ENCODE data around the gene GPR17. TPM values are rescaled to one million over a fixed set of nuclear protein-coding genes. Genes with fewer than 3 reads are reported as not detected.
A peak's percentile ranks its signal among the peaks of the same experiment; 100 is the strongest.

Gene GPR17
- total RNA-seq, 1 donor from 2014 or later: not detected

DNA sequence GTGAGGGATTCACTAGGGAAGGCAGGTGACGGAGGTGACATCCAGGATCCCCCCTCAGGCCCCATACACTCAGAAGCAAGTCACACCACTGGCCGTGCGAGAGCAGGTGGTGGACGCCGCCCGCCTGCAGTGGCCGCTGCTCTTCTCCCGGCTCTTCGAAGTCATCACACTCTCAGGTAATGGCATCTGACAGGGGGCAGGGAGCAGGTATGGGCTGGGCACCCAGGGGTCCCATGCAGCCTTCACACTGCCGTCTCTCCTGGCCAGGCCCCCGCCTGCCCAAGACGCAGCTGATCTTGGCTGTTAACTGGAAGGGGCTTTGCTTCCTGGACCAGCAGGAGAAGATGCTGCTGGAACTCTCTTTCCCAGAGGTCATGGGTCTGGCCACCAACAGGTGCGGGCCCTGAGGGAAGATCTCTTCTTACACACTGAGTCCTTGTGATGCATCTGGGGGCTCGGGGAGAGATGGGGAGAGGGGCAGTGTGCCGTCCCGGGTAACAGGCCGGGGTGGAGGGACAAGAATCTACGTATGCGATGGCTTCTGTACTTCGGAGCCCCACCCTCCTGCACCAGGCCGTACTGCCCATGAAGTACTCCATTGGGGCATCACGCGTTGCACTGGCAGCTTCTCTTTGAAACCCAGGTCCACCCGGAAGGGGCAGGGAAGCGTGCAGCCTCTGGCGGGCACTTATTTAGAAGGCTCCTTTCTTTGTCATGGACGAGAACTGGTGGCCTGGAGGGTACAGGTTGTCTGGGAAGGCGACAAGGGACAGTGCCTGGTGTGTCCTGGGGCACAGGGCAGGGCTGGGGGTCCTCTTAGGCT lies 18.8 kb upstream of the GPR17 start:
- Histone ChIP-seq H3K4me3 (ENCODE audit: low read depth, low read length) (no peak overlapping the region), H3K27me3 (ENCODE audit: control insufficient read depth, insufficient read depth, low read length) (no peaks in the 10 kb centered on the region), H3K36me3 (ENCODE audit: control insufficient read depth, insufficient read depth, low read length) (no peaks in the 10 kb centered on the region)
- FAIRE-seq (no peak), DNase-seq (ENCODE audit: low read depth) (no peak)
- TF ChIP-seq, protein P1, sequence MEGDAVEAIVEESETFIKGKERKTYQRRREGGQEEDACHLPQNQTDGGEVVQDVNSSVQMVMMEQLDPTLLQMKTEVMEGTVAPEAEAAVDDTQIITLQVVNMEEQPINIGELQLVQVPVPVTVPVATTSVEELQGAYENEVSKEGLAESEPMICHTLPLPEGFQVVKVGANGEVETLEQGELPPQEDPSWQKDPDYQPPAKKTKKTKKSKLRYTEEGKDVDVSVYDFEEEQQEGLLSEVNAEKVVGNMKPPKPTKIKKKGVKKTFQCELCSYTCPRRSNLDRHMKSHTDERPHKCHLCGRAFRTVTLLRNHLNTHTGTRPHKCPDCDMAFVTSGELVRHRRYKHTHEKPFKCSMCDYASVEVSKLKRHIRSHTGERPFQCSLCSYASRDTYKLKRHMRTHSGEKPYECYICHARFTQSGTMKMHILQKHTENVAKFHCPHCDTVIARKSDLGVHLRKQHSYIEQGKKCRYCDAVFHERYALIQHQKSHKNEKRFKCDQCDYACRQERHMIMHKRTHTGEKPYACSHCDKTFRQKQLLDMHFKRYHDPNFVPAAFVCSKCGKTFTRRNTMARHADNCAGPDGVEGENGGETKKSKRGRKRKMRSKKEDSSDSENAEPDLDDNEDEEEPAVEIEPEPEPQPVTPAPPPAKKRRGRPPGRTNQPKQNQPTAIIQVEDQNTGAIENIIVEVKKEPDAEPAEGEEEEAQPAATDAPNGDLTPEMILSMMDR (IDR thresholded peaks at IDR 0.05; ENCODE audit: insufficient read depth, low read length, severe bottlenecking): no peak

- no peak overlapping the region for H3K4me3 ChIP-seq (ENCODE audit: low read depth, low read length)
- H3K36me3 ChIP-seq (ENCODE audit: control insufficient read depth, insufficient read depth, low read length): no peaks in the 10 kb centered on the region
- FAIRE-seq (no peak), DNase-seq (ENCODE audit: low read depth) (no peak)
- no peaks in the 10 kb centered on the region for H3K27me3 ChIP-seq (ENCODE audit: control insufficient read depth, insufficient read depth, low read length)
- TF ChIP-seq, protein P1 (IDR thresholded peaks at IDR 0.05; ENCODE audit: insufficient read depth, low read length, severe bottlenecking): no peak
These were observed 18.0 kb upstream of the GPR17 start for GRCh38 chr2:127627740-127628571.

DNA sequence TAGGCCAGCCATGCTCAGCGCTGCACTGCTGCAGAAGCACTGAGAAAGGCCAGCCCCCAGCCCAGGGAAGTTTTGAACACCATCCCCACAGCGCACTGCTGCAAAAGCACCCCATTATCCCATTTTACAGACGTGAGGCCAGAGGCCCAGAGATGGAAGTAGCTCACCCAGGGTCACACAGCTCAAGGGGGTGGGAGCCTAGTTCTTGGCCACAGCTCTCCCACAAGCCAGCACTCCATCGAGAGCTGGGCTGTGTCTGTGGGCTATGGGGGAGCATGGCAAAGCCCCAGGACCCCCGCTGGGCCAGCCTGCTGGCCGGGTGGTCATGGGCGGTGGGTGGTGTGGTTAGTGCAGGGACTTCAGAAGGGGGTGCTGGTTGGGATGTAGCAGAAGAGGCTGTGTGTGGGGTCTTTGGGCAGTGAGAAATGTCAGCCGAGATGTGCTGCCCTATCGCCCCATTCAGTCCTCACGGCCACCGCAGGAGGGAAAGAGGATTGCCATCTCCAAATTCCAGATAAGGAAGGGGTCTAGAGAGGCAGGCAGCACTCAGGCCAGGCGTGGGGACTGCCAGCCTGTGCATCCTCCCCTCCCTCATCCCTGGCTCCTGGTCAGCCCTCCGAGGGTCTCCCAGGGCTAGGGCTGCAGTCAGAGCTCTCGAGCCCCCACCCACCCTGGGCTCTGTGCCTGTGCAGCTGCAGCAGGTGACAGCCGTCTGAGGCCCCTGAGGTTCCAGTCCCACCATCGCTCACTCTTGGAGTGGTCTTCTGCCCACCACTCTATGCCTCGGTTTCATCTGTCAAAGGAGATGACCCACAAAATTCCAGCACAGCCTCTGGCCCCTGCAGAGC lies 17.0 kb upstream of the GPR17 start:
- FAIRE-seq (no peak), DNase-seq (ENCODE audit: low read depth) (no peak)
- no peaks in the 10 kb centered on the region for H3K27me3 ChIP-seq (ENCODE audit: control insufficient read depth, insufficient read depth, low read length)
- TF ChIP-seq, protein P1 (IDR thresholded peaks at IDR 0.05; ENCODE audit: insufficient read depth, low read length, severe bottlenecking): no peak
- no peak overlapping the region for H3K4me3 ChIP-seq (ENCODE audit: low read depth, low read length)
- H3K36me3 ChIP-seq (ENCODE audit: control insufficient read depth, insufficient read depth, low read length): no peaks in the 10 kb centered on the region

DNA sequence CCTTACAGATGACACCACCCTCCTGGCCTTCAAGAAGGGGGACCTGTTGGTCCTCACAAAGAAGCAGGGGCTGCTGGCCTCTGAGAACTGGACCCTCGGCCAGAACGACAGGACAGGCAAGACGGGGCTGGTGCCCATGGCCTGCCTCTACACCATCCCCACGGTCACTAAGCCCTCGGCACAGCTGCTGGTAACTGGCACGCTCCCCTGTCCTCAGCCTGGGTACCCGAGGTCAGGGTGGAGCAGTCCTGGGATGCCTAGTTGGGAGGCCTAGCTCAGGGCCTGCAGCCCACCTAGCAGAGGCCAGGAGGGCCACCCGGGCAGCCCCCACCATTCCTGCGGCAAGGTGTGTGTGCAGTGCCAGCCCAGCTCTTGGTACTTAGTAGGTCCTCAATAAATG lies 16.3 kb upstream of the GPR17 start:
- TF ChIP-seq, protein P1 (IDR thresholded peaks at IDR 0.05; ENCODE audit: insufficient read depth, low read length, severe bottlenecking): no peak
- DNase-seq (ENCODE audit: low read depth): no peak
- Histone ChIP-seq H3K36me3 (ENCODE audit: control insufficient read depth, insufficient read depth, low read length) (no peaks in the 10 kb centered on the region), H3K4me3 (ENCODE audit: low read depth, low read length) (no peak overlapping the region), H3K27me3 (ENCODE audit: control insufficient read depth, insufficient read depth, low read length) (no peaks in the 10 kb centered on the region)
- no peak for FAIRE-seq

GRCh38 chr2:127630096-127630863 lies 15.7 kb upstream of the GPR17 start:
- no peaks in the 10 kb centered on the region for H3K27me3 ChIP-seq (ENCODE audit: control insufficient read depth, insufficient read depth, low read length)
- no peak overlapping the region for H3K4me3 ChIP-seq (ENCODE audit: low read depth, low read length)
- DNase-seq (ENCODE audit: low read depth): peak; percentile 15
- H3K36me3 ChIP-seq (ENCODE audit: control insufficient read depth, insufficient read depth, low read length): no peaks in the 10 kb centered on the region
- no peak for FAIRE-seq
- TF ChIP-seq, protein P1 (IDR thresholded peaks at IDR 0.05; ENCODE audit: insufficient read depth, low read length, severe bottlenecking): no peak

All from bronchial epithelial cell (primary cell).